Keratinocyte (primary cell): Measurements from ENCODE around the gene MST1.

ENCODE experiments used
- EZH2 ChIP-seq: IDR thresholded peaks from one replicate; pipeline ENCODE4 v1.6.1; 2012; ENCODE audit warnings: inconsistent platforms, mild to moderate bottlenecking, low read length, moderate library complexity
- TF ChIP-seq, protein P1 (sequence below), 3 experiments: IDR thresholded peaks in 1 of 3; conservative IDR thresholded peaks in 1 of 3; optimal IDR thresholded peaks in 1 of 3; 2 replicates in 2 of 3; 3 replicates in 1 of 3; pipeline versions ENCODE3 to v1.5.1; 2011; ENCODE audit warnings: low read length in 3 of 3, mild to moderate bottlenecking in 3 of 3, moderate library complexity in 2 of 3, control low read depth in 1 of 3, inconsistent platforms in 1 of 3; ENCODE audit not compliant: insufficient read depth in 2 of 3; ENCODE audit errors: extremely low read depth in 1 of 3

- TF ChIP-seq, protein P1, sequence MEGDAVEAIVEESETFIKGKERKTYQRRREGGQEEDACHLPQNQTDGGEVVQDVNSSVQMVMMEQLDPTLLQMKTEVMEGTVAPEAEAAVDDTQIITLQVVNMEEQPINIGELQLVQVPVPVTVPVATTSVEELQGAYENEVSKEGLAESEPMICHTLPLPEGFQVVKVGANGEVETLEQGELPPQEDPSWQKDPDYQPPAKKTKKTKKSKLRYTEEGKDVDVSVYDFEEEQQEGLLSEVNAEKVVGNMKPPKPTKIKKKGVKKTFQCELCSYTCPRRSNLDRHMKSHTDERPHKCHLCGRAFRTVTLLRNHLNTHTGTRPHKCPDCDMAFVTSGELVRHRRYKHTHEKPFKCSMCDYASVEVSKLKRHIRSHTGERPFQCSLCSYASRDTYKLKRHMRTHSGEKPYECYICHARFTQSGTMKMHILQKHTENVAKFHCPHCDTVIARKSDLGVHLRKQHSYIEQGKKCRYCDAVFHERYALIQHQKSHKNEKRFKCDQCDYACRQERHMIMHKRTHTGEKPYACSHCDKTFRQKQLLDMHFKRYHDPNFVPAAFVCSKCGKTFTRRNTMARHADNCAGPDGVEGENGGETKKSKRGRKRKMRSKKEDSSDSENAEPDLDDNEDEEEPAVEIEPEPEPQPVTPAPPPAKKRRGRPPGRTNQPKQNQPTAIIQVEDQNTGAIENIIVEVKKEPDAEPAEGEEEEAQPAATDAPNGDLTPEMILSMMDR (optimal IDR thresholded peaks at IDR 0.05 in 1 of 3, IDR thresholded peaks at IDR 0.05 in 1 of 3, conservative IDR thresholded peaks at IDR 0.05 in 1 of 3; ENCODE audit: extremely low read depth in 1 of 3, insufficient read depth in 2 of 3, low read length in 3 of 3), result no peak
- no peak for TF ChIP-seq EZH2
Measured at GRCh38 chr3:49724586-49724985, 35.3 kb upstream of the MST1 start.
